HG02973 (cell line): Measurements from ENCODE around the gene SHPK.

Experiments used
- ATAC-seq: cut with Tn5 transposase; IDR thresholded peaks from one replicate; pipeline ENCODE4 v1.9.1; 2021; ENCODE audit warnings: moderate library complexity; ENCODE audit not compliant: unreplicated experiment

SHPK gene

DNA sequence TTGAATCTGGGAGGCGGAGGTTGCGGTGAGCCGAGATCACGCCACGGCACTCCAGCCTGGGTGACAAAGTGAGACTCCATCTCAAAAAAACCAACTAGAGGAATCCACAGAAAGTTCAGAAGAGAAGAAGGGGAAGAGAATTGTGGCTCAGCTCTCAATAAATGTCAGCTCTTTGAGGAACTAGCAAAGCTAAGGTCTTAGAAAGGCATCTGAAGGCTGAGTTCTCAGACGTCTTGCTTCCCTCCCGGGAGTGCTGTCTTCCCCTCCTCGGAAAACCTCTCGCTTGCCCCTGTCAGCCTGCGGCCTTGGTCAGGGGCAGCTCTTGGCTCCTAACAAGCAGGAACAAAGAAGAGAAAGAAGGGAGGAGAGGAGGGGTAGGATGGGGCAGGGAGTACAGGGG lies 5.3 kb downstream of the SHPK start:
- ATAC-seq: no peak

DNA sequence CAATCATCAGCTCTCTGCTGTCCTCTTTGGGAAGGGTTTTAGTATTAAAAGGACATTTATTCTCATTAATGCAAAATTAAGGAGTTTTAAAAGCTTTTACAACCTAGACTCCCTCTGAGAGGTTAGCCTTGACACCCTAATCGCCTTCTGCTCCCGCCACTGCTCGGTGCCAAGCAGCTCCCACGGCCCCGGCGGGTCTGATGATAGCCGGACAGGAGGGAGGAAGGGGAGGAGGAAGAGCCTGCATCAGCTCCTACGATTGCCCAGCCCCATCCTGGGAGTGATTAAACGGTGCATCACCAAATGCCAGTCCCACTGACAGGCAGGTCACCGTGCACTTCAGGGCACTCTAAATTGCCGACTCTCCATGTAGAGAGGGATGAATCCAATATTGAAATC lies 8.3 kb downstream of the SHPK start:
- ATAC-seq: no peak

GRCh38 chr17:3626831-3627768 lies 8.9 kb downstream of the SHPK start:
- no peak for ATAC-seq

GRCh38 chr17:3622977-3623594 lies 13.0 kb downstream of the SHPK start:
- ATAC-seq: no peak

- ATAC-seq: no peak
Measured at GRCh38 chr17:3621146-3621720, 14.8 kb downstream of the SHPK start.

- ATAC-seq: no peak
Measured at GRCh38 chr17:3615160-3615870, 20.7 kb downstream of the SHPK start.

DNA sequence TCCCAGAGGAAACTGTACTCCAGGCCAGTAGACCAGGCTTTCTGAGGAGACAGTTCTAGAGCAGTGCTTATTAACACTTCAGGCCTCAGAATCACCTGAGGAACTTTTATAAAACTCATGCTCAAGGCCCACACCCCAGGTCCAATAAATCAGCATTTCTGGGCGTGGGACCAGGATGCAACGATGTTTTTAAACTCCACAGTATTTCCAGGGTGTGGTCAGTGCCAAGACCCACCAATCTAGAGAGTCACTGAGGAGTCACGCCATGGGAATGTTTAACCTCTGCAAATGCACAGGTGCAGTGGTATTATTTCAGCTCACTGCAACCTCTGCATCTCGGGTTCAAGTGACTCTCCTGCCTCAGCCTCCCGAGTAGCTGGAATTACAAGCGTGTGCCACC lies 22.9 kb downstream of the SHPK start:
- no peak for ATAC-seq

DNA sequence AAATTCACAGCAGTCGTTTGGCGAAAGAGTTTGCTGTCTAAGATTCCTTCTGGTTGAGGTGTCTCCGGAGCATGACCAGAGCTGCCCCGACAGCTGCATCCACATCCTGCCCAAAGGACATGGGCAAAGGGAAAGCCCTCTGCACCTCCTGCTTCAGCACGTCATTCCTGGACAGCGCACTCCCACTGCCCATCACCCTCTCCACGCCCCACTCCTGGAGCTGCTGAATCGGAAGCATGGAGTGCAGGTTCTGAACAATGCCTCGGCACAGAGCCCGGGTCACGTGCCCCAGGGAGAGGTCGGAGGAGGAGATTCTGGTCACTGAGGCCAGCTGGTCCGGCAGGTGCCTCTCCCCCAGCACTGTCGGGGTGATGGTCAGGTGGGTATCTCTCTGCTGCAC lies 25.5 kb downstream of the SHPK start:
- ATAC-seq: no peak

- no peak for ATAC-seq
Measured at GRCh38 chr17:3609689-3610088, 26.4 kb downstream of the SHPK start.

DNA sequence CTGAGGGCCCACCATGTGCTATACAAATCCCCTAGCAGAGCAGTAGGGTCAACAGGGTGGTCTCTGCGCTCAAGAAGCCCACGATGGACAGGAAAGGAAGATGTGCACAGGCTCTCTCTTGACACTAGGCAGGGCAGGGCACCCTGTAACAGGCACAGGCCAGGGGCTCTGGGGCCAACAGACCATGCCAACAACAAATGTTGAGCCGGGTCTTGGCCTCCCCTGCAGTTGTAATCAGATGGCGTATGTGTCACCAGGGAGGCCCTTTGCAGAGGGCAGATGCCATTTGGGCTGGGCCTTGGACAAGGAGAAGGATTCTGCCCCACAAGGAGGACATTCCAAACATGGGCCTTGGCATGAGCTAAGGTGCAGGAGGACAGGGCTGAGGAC lies 32.2 kb downstream of the SHPK start:
- no peak for ATAC-seq

DNA sequence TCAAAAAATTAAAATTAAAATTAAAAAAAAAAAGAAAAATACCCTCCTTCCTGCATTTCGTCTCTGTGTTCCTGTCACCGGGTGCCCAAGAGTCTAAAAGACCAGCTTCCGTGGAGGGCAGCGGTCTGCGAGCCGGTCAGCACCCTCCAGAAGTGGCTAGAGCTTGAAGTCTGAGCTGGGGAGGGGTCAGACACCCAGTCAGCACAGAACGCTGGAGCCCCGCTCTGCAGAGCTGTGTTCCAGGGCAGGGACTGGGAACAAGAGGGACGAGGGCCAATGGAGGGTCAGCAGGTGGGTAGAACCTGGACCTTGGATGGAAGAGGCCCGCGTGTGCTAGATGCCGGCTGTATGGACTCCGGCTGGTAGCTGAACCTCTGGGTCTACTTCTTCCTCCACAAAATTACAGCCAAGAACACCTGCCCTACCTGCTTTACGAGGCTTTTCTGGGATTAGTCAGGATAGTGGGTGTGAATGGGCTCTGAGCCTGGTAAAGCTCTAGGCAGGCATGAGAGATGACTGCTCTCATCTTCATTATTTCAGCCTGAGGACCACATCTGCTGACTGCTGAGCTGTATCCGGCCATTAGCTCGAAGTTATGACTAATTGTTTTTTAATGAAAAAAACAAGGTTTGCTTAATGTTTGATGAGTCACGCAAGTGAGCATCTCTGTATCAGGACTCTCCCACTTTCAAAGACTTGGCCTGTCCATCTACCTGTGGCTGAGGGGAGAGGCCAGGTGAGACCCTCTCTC lies 32.8 kb downstream of the SHPK start:
- ATAC-seq: no peak

DNA sequence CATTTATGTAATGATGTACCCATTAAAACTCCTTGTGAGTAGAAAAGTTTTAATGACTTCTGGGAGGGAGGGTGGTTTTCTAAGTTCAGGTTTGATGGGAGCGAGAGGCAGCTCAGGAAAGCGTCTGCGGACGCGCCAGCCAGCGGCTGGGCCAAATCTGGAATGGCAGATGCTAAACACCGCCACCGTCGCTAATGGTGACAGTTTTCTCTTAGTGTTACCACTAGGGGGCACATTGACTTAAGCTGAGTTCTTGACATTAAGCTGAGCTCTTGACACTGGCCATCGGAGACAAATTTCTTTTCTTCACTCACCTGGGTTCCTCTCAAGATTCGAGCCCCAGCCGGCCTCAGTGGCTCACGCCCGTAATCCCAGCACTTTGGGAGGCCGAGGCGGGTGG lies 33.6 kb downstream of the SHPK start:
- ATAC-seq: no peak

- no peak for ATAC-seq
Measured at GRCh38 chr17:3600529-3601205, 35.4 kb downstream of the SHPK start.

- no peak for ATAC-seq
Measured at GRCh38 chr17:3598078-3598477, 38.0 kb downstream of the SHPK start.

GRCh38 chr17:3596804-3597464 lies 39.1 kb downstream of the SHPK start:
- no peak for ATAC-seq

DNA sequence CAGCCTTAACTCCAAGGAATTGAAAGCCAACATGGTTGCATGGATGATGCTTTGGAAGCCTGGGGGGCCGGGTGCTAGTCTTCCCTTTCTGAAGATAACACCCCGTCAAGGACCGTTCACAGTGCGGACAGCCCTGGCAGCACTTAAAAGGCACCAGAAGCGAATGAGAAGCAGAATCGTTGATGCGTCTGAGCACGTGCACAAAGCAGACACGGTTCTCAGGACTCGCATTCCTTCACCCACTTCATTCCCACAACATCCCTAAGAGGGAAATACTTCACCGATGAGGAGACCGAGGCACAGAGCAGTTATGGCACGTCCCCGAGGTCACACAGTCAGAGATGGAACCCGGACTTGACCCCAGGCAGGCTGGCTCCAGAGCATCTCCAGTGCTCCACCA lies 41.1 kb downstream of the SHPK start:
- ATAC-seq: no peak

DNA sequence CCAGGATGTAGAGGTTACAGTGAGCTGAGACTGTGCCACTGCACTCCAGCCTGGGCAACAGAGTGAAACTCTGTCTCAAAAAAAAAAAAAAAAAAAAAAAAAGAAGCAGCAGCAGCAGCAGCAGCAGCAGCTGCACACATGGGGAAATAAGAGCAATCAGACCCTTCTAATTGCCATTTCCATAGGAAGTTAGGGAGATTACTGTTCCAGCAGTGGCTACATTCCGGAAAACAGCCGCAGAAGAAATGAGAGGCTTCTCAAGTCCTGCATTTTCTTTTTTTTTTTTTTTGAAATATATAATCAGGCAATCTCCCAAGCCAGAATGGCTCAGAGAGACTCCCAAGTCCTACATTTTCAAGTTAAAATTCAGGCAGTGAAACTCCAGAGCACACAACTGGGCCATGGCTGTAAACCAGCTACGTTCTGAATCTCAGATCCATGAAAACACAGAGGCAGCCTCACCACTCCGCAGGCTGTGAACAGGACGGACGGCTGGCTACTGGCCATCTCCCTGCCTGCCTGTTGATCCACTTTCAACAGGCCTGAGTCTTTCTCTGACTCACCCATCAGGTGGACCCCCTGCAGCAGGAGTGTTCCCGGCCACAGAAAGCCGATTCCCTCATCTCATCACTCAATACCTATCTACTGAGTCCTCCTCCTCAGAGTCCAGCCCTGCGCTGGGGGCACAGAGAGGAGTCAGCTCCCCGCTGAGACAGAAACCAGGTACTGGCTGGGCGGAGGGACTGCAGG lies 41.8 kb downstream of the SHPK start:
- ATAC-seq: no peak

DNA sequence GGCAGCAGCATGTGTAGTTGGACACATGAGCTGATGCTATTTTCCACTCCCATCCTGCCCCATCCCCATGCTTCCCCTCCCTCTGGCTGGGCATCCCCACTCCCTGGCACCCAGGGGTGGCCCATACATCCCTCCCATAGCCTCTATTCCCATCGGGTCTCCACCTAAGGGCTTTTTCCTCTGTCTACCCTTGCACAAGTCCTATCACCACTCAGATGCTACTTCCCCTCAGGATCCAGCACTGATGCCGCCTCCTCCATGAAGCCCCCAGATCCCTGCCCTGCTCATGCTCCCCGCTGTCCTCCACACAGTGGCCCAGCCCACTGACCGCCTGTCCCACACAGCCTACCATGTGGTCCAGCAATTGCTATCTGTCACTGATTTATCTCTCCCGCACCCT lies 42.7 kb downstream of the SHPK start:
- no peak for ATAC-seq
